Ishikawa (cell line): ENCODE data around the gene FXYD5.

Experiments
- RAD21 ChIP-seq: IDR thresholded peaks from 2 replicates; pipeline ENCODE4 v1.6.1; 2012; ENCODE audit warnings: low read depth
- REST ChIP-seq: IDR thresholded peaks from 2 replicates; pipeline ENCODE4 v1.6.1; 2012; ENCODE audit warnings: low read depth, mild to moderate bottlenecking

- TF ChIP-seq REST = no peak
- TF ChIP-seq RAD21 = no peak
Measured at GRCh38 chr19:35106291-35106583, 48.3 kb upstream of the FXYD5 start.
